ENCODE results near the gene PTGFR.

The PTGFR gene

GRCh38 chr1:78520216-78520615 is 29.4 kb downstream of the PTGFR start:
- Histone ChIP-seq H2AFZ (ENCODE audit: low read depth, low read length, severe bottlenecking) (no peak overlapping the region), H3K9me2 (replicated peaks; ENCODE audit: insufficient read depth, low read length) (no peaks in the 10 kb centered on the region), H3K9ac (ENCODE audit: low read length) (no peak overlapping the region), H3K4me3 (ENCODE audit: insufficient read depth, low read length, poor library complexity, severe bottlenecking) (no peak overlapping the region), H3K36me3 (ENCODE audit: low read length) (no peaks in the 10 kb centered on the region), H3F3A (ENCODE audit: insufficient read depth) (no peaks in the 10 kb centered on the region), H4K20me1 (ENCODE audit: low read depth, low read length) (no peaks in the 10 kb centered on the region), H3K9me3 (ENCODE audit: insufficient read depth, low read length) (no peaks in the 10 kb centered on the region), H3K27ac (ENCODE audit: low read depth, low read length) (no peak overlapping the region), H3K79me2 (ENCODE audit: insufficient read depth, low read length) (no peaks in the 10 kb centered on the region), H3K27me3 (ENCODE audit: low read length) (no peaks in the 10 kb centered on the region), H3K4me2 (ENCODE audit: low read depth, low read length, poor library complexity, severe bottlenecking) (no peak overlapping the region)
- TF ChIP-seq EZH2phosphoT487 (conservative IDR thresholded peaks at IDR 0.05; ENCODE audit: low read length) = no peak

- Histone ChIP-seq H2AFZ (ENCODE audit: low read depth, low read length, severe bottlenecking) (no peak overlapping the region), H3K9me2 (replicated peaks; ENCODE audit: insufficient read depth, low read length) (no peaks in the 10 kb centered on the region), H3K79me2 (ENCODE audit: insufficient read depth, low read length) (no peaks in the 10 kb centered on the region), H4K20me1 (ENCODE audit: low read depth, low read length) (no peaks in the 10 kb centered on the region), H3K4me2 (ENCODE audit: low read depth, low read length, poor library complexity, severe bottlenecking) (no peak overlapping the region), H3K9me3 (ENCODE audit: insufficient read depth, low read length) (no peaks in the 10 kb centered on the region), H3K27ac (ENCODE audit: low read depth, low read length) (no peak overlapping the region), H3K27me3 (ENCODE audit: low read length) (no peaks in the 10 kb centered on the region), H3K4me3 (ENCODE audit: insufficient read depth, low read length, poor library complexity, severe bottlenecking) (no peak overlapping the region), H3K9ac (ENCODE audit: low read length) (no peak overlapping the region), H3F3A (ENCODE audit: insufficient read depth) (no peaks in the 10 kb centered on the region), H3K36me3 (ENCODE audit: low read length) (no peaks in the 10 kb centered on the region)
- TF ChIP-seq EZH2phosphoT487 (conservative IDR thresholded peaks at IDR 0.05; ENCODE audit: low read length) (no peak), CTCF (IDR thresholded peaks at IDR 0.05; ENCODE audit: insufficient read depth, low read length, poor library complexity, severe bottlenecking) (no peak)
Measured at GRCh38 chr1:78520843-78521242, 30.1 kb downstream of the PTGFR start.

- no peak overlapping the region for H3K4me3 ChIP-seq (ENCODE audit: insufficient read depth, low read length, poor library complexity, severe bottlenecking)
- H2AFZ ChIP-seq (ENCODE audit: low read depth, low read length, severe bottlenecking) = no peak overlapping the region
- H4K20me1 ChIP-seq (ENCODE audit: low read depth, low read length) = no peaks in the 10 kb centered on the region
- no peak overlapping the region for H3K27ac ChIP-seq (ENCODE audit: low read depth, low read length)
- no peaks in the 10 kb centered on the region for H3F3A ChIP-seq (ENCODE audit: insufficient read depth)
- H3K36me3 ChIP-seq (ENCODE audit: low read length) = no peaks in the 10 kb centered on the region
- no peak overlapping the region for H3K9ac ChIP-seq (ENCODE audit: low read length)
- H3K9me2 ChIP-seq (replicated peaks; ENCODE audit: insufficient read depth, low read length) = no peaks in the 10 kb centered on the region
- no peaks in the 10 kb centered on the region for H3K9me3 ChIP-seq (ENCODE audit: insufficient read depth, low read length)
- no peaks in the 10 kb centered on the region for H3K27me3 ChIP-seq (ENCODE audit: low read length)
- H3K79me2 ChIP-seq (ENCODE audit: insufficient read depth, low read length) = no peaks in the 10 kb centered on the region
- no peak overlapping the region for H3K4me2 ChIP-seq (ENCODE audit: low read depth, low read length, poor library complexity, severe bottlenecking)
- TF ChIP-seq EZH2phosphoT487 (conservative IDR thresholded peaks at IDR 0.05; ENCODE audit: low read length) (no peak), CTCF (IDR thresholded peaks at IDR 0.05; ENCODE audit: insufficient read depth, low read length, poor library complexity, severe bottlenecking) (no peak)
Measured at GRCh38 chr1:78522136-78522535, 31.4 kb downstream of the PTGFR start.

GRCh38 chr1:78526496-78526895 is 35.7 kb downstream of the PTGFR start:
- no peak overlapping the region for H2AFZ ChIP-seq (ENCODE audit: low read depth, low read length, severe bottlenecking)
- no peaks in the 10 kb centered on the region for H4K20me1 ChIP-seq (ENCODE audit: low read depth, low read length)
- H3K4me2 ChIP-seq (ENCODE audit: low read depth, low read length, poor library complexity, severe bottlenecking) = no peak overlapping the region
- TF ChIP-seq EZH2phosphoT487 (conservative IDR thresholded peaks at IDR 0.05; ENCODE audit: low read length) = no peak
- no peak for TF ChIP-seq CTCF (IDR thresholded peaks at IDR 0.05; ENCODE audit: insufficient read depth, low read length, poor library complexity, severe bottlenecking)
- H3K36me3 ChIP-seq (ENCODE audit: low read length) = no peaks in the 10 kb centered on the region
- no peak overlapping the region for H3K27ac ChIP-seq (ENCODE audit: low read depth, low read length)
- H3F3A ChIP-seq (ENCODE audit: insufficient read depth) = no peaks in the 10 kb centered on the region
- H3K79me2 ChIP-seq (ENCODE audit: insufficient read depth, low read length) = no peaks in the 10 kb centered on the region
- no peaks in the 10 kb centered on the region; the same call in 1 of the 2 replicates for H3K27me3 ChIP-seq (ENCODE audit: low read length)
- H3K9ac ChIP-seq (ENCODE audit: low read length) = no peak overlapping the region
- H3K4me3 ChIP-seq (ENCODE audit: insufficient read depth, low read length, poor library complexity, severe bottlenecking) = no peak overlapping the region
- H3K9me3 ChIP-seq (ENCODE audit: insufficient read depth, low read length) = no peaks in the 10 kb centered on the region
- no peaks in the 10 kb centered on the region for H3K9me2 ChIP-seq (replicated peaks; ENCODE audit: insufficient read depth, low read length)
